HEK293T (cell line): ENCODE measurements around the gene GNA14.
A peak's percentile ranks its signal among the peaks of the same experiment; 100 is the strongest.

Source experiments
- CTCF ChIA-PET: fragments of 350-600 bp; formaldehyde crosslinking; extraction: SDS; loops from one replicate; lab custom pipeline; 2021; ENCODE audit warnings: antibody characterized with exemption, inconsistent platforms; lab: Yijun Ruan, JAX
- POLR2A ChIA-PET: fragments of 350-600 bp; formaldehyde crosslinking; extraction: SDS; loops from one replicate; lab custom pipeline; 2020; ENCODE audit warnings: antibody characterized with exemption, inconsistent platforms; lab: Yijun Ruan, JAX
- DNase-seq: peaks from one replicate; pipeline ENCODE4 v3.0.0; 2012; ENCODE audit warnings: mixed read lengths; ENCODE audit errors: extremely low spot score
- ARNT ChIP-seq: fragments of 450-650 bp; IDR thresholded peaks from 2 replicates; pipeline ENCODE4 v1.6.1; 2017; ENCODE audit warnings: mild to moderate bottlenecking
- BHLHE40 ChIP-seq: fragments of 450-650 bp; IDR thresholded peaks from 2 replicates; pipeline ENCODE4 v1.6.1; 2016; ENCODE audit warnings: mild to moderate bottlenecking, moderate library complexity, borderline replicate concordance
- CTBP1 ChIP-seq: fragments of 450-650 bp; IDR thresholded peaks from 2 replicates; pipeline ENCODE4 v1.6.1; 2016; ENCODE audit warnings: borderline replicate concordance
- ELF4 ChIP-seq: fragments of 450-650 bp; IDR thresholded peaks from 2 replicates; pipeline ENCODE4 v1.6.1; 2017; ENCODE audit warnings: antibody characterized with exemption
- FOXA1 ChIP-seq: fragments of 450-650 bp; IDR thresholded peaks from 2 replicates; pipeline ENCODE4 v1.6.1; 2016; ENCODE audit warnings: mild to moderate bottlenecking
- FOXK2 ChIP-seq: fragments of 450-650 bp; IDR thresholded peaks from 2 replicates; pipeline ENCODE4 v1.6.1; 2016; ENCODE audit warnings: mild to moderate bottlenecking
- FOXM1 ChIP-seq: fragments of 450-650 bp; IDR thresholded peaks from 2 replicates; pipeline ENCODE4 v1.6.1; 2017; ENCODE audit warnings: mild to moderate bottlenecking, borderline replicate concordance
- HDGF ChIP-seq: fragments of 450-650 bp; IDR thresholded peaks from 2 replicates; pipeline ENCODE4 v1.6.1; 2017; ENCODE audit warnings: antibody characterized with exemption, borderline replicate concordance
- L3MBTL2 ChIP-seq: fragments of 450-650 bp; conservative IDR thresholded peaks from 2 replicates; pipeline ENCODE4 v1.6.1; 2016; ENCODE audit warnings: mild to moderate bottlenecking
- LEF1 ChIP-seq: fragments of 450-650 bp; IDR thresholded peaks from 2 replicates; pipeline ENCODE4 v1.6.1; 2017; ENCODE audit warnings: mild to moderate bottlenecking, borderline replicate concordance
- NFRKB ChIP-seq: fragments of 450-650 bp; IDR thresholded peaks from 2 replicates; pipeline ENCODE4 v1.6.1; 2016; ENCODE audit warnings: mild to moderate bottlenecking, moderate library complexity
- SP1 ChIP-seq: fragments of 450-650 bp; IDR thresholded peaks from 2 replicates; pipeline ENCODE4 v1.6.1; 2017
- SUZ12 ChIP-seq: fragments of 450-650 bp; IDR thresholded peaks from 2 replicates; pipeline ENCODE4 v1.6.1; 2016; ENCODE audit warnings: mild to moderate bottlenecking
- TARDBP ChIP-seq: fragments of 450-650 bp; IDR thresholded peaks from 2 replicates; pipeline ENCODE4 v1.6.1; 2016
- ZNF384 ChIP-seq: fragments of 450-650 bp; IDR thresholded peaks from 2 replicates; pipeline ENCODE4 v1.6.1; 2016
- TF ChIP-seq, protein P1 (sequence below): fragments of 450-650 bp; IDR thresholded peaks from 2 replicates; pipeline ENCODE4 v1.6.1; 2016

The GNA14 gene

DNA sequence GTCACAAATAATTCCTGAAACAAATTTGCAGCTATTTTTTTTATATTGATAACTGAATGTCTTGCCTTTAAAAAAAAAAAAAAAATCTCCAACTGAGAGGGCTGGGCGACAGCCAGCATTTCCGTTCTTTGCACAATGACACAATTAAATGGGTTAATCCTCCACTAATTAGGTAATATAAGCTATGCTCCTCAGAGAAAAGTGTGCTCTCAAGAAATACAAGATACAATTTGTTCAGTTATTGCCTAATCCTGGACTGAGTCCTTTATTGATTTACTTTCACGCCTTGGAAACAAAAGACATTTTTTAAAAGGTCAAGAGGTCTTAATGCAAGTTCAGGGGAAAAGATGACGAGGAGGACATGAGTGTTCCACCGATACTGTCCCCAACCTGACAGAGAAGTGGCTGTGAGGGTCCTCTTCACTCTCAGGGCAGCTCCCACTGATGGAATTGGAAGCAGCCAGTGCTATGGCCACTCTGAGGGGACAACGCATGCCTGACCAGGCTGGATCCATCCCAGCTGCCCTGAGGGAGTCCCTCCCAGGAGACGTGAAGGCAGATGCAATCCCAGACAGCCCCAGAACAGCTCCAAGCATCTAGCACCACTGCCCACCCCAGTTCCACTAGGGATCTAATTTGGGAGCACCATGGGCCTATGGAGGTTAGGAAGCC is 220.7 kb downstream of the GNA14 start:
- no peak for TF ChIP-seq ARNT
- TF ChIP-seq L3MBTL2: no peak
- TF ChIP-seq FOXM1: no peak
- no peak for TF ChIP-seq ELF4
- no peak for TF ChIP-seq HDGF
- TF ChIP-seq BHLHE40: no peak
- no peak for TF ChIP-seq ZNF384
- TF ChIP-seq LEF1: no peak
- TF ChIP-seq NFRKB: no peak
- no peak for TF ChIP-seq SUZ12
- TF ChIP-seq CTBP1: no peak
- TF ChIP-seq SP1: no peak
- TF ChIP-seq FOXK2: no peak
- TF ChIP-seq, protein P1, sequence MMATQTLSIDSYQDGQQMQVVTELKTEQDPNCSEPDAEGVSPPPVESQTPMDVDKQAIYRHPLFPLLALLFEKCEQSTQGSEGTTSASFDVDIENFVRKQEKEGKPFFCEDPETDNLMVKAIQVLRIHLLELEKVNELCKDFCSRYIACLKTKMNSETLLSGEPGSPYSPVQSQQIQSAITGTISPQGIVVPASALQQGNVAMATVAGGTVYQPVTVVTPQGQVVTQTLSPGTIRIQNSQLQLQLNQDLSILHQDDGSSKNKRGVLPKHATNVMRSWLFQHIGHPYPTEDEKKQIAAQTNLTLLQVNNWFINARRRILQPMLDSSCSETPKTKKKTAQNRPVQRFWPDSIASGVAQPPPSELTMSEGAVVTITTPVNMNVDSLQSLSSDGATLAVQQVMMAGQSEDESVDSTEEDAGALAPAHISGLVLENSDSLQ: no peak

GRCh38 chr9:77426712-77427111 is 221.4 kb downstream of the GNA14 start:
- CTCF ChIA-PET: no interaction called here
- no peak for DNase-seq
- POLR2A ChIA-PET: no interaction called here
- TF ChIP-seq, protein P1: peak; percentile 34; the same call in 1 of the 2 replicates
- no peak for TF ChIP-seq BHLHE40
- no peak for TF ChIP-seq ZNF384
- no peak for TF ChIP-seq FOXK2
- TF ChIP-seq CTBP1: no peak
- no peak for TF ChIP-seq LEF1
- no peak for TF ChIP-seq SP1
- TF ChIP-seq L3MBTL2: no peak

More for the DNA sequence above, 220.7 kb downstream of the GNA14 start:
- ChIA-PET POLR2A (no interaction called here), CTCF (no interaction called here)
- DNase-seq: no peak

DNA sequence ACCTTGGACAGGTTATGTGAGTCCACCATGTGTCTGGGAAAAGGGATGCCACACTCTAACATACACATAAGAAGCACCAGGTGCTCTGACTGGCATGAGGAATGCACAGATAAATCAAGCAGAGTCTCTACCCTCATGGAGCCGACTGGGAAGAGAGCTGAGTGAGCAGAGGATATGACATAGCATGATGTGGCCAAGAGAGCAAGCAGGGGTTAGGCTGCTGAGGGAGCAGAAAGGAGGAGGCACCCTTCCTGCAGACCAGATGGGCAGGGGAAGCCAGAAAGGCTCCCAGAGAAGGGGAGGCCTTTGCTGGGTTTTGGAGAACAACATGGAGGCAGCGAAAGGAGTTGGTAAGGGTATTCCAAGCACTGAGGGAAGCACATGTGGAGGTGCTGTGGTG is 223.1 kb downstream of the GNA14 start:
- DNase-seq: no peak
- POLR2A ChIA-PET: no interaction called here
- CTCF ChIA-PET: interaction anchor here (0.7 kb wide), 1 partner anchor 8 kb away, joined by 5 read pairs; no protein-coding TSS in a partner anchor
- TF ChIP-seq NFRKB (no peak), ZNF384 (no peak), L3MBTL2 (no peak), FOXM1 (no peak), TARDBP (no peak), LEF1 (no peak), SP1 (no peak), ARNT (no peak), ELF4 (no peak), FOXK2 (no peak), BHLHE40 (no peak), HDGF (no peak), CTBP1 (no peak), SUZ12 (no peak), FOXA1 (no peak)
- TF ChIP-seq, protein P1: no peak

DNA sequence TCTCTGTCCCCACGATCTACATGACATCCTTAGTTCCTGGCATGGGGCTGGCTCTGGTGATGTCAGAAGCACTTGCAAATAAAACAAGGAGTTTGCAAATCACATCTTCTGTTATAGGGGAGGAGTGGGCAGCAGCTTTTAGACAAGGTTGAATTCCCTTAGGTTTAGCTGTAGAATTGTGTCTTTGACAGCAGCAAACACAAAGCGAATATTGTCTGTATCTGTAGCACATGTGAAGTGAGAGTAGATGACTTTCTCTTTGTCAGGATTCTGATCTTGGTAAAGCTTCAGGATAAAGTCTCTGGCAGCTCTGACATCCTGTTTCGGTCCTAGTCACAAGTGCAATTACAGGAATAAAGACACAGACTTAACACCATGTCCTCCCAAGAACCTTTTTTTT is 224.3 kb downstream of the GNA14 start:
- no peak for DNase-seq
- ChIA-PET POLR2A (no interaction called here), CTCF (no interaction called here)
- TF ChIP-seq L3MBTL2 (no peak), ARNT (no peak), CTBP1 (no peak), ZNF384 (no peak), FOXK2 (no peak), NFRKB (no peak), SP1 (no peak), BHLHE40 (no peak), LEF1 (no peak), FOXM1 (no peak), HDGF (no peak), FOXA1 (no peak), SUZ12 (no peak)
- TF ChIP-seq, protein P1: no peak

DNA sequence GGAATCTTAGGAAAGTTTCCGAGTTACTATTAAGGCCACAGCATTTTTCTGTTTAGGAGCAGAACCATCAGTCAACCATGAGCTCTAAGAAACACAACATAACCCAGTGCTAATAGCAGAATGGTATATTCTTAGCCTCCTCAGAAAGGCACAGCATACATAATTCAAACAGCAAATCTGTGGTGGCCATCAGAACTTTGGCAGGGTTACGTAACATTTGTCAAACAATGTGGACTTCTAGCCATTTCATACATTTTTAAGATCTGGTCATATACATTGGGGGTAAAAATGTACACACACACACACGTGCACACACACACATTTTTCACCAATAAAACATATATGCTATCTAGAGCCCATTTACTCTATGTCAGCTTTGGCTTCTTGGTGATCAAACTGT is 225.2 kb downstream of the GNA14 start:
- CTCF ChIA-PET: no interaction called here
- TF ChIP-seq HDGF (no peak), ZNF384 (no peak), SUZ12 (no peak), FOXA1 (no peak), CTBP1 (no peak), ELF4 (no peak), NFRKB (no peak), LEF1 (no peak), ARNT (no peak), FOXM1 (no peak), SP1 (no peak), FOXK2 (no peak), TARDBP (no peak), L3MBTL2 (no peak), BHLHE40 (no peak)
- TF ChIP-seq, protein P1: no peak
- DNase-seq: no peak
- POLR2A ChIA-PET: no interaction called here
